Measurements from ENCODE around the gene RFNG.

Gene RFNG

DNA sequence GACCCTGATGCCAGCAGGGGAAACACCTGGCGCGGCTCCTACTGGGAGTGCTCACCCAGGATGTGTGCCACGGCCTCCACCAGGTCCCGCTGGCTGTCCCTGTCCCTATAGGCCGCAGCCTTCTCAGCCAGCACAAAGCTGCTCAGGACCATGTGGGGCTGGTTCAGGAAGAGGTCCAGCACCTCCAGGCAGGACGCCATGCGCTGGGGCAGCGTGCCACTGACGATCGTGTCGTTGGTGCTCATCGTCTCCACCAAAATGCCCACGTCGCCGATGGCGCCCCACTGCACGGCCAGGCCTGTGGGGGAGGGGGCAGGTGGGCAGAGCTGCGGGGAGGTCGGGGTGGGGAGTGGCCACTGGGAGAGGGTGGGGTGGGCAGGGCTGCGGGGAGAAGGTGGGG, 29.9 kb upstream of the RFNG start:
- no peak for TF ChIP-seq CTCF (IDR thresholded peaks at IDR 0.05; ENCODE audit: borderline replicate concordance, control extremely low read depth, extremely low read depth, insufficient read depth, missing control alignments)
- in situ Hi-C loops (cut with MboI; ENCODE audit: low sequenced_read_pairs, unreplicated experiment): no loop called here
- DNase-seq (ENCODE audit: low spot score): no peak

DNA sequence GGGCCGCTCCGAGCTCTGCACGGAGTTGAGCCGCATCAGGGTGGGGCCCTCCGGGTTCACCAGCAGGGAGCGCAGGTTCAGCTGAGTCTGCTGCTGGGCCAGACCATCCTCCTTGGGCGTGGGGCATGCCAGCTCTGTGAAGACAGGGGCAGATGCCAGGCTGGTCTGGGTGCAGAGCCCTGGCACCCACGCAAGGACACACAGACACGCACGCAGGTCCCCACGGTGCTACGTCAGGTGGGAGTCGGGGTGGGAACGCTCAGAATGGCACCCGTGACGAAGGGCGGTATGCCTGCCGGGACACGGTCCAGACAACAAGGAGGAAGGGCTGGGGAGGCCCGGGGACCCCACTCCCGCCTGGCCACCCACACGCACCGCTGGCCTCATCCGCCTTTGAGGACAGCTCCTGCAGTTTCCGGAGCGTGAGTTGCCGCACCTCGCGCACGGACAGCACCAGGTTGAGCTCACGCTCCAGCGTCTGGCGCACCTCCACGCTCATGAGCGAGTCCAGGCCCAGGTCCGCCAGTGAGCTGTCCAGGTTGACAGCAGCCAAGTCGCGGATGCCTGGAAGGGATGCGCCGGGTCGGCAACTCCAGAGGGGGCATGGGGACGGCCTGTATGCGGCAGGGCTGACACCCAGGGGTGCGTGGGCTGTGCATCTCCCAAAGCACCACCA, 29.3 kb upstream of the RFNG start:
- in situ Hi-C loops (cut with MboI; ENCODE audit: low sequenced_read_pairs, unreplicated experiment): no loop called here
- DNase-seq (ENCODE audit: low spot score): no peak
- TF ChIP-seq CTCF (IDR thresholded peaks at IDR 0.05; ENCODE audit: borderline replicate concordance, control extremely low read depth, extremely low read depth, insufficient read depth, missing control alignments): no peak

GRCh38 chr17:82080048-82080788, 28.6 kb upstream of the RFNG start:
- no peak for DNase-seq (ENCODE audit: low spot score)
- in situ Hi-C loops (cut with MboI; ENCODE audit: low sequenced_read_pairs, unreplicated experiment): no loop called here
- no peak for TF ChIP-seq CTCF (IDR thresholded peaks at IDR 0.05; ENCODE audit: borderline replicate concordance, control extremely low read depth, extremely low read depth, insufficient read depth, missing control alignments)

GRCh38 chr17:82079001-82079677, 27.5 kb upstream of the RFNG start:
- no peak for TF ChIP-seq CTCF (IDR thresholded peaks at IDR 0.05; ENCODE audit: borderline replicate concordance, control extremely low read depth, extremely low read depth, insufficient read depth, missing control alignments)
- DNase-seq (ENCODE audit: low spot score): no peak
- in situ Hi-C loops (cut with MboI; ENCODE audit: low sequenced_read_pairs, unreplicated experiment): no loop called here

DNA sequence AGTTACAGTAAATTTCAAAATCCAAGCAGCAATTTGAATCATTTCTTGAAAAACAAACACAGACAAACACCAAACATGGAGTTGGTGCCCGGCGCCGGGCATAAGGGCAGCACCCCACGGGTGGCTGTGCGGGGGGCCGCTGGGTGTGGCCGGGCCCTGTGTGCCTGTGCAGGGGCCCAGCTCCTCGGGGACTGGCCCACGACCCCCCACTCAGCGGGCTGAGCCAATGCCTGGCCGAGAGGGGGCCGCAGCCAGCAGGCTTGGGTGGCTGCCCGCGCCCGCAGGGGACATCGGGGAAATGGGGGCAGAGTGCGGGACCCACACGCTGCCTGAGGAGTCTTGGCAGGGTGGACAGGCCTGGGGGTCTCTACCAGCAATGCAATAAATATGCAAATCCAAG, 26.8 kb upstream of the RFNG start:
- DNase-seq (ENCODE audit: low spot score): no peak
- no peak for TF ChIP-seq CTCF (IDR thresholded peaks at IDR 0.05; ENCODE audit: borderline replicate concordance, control extremely low read depth, extremely low read depth, insufficient read depth, missing control alignments)
- in situ Hi-C loops (cut with MboI; ENCODE audit: low sequenced_read_pairs, unreplicated experiment): no loop called here

DNA sequence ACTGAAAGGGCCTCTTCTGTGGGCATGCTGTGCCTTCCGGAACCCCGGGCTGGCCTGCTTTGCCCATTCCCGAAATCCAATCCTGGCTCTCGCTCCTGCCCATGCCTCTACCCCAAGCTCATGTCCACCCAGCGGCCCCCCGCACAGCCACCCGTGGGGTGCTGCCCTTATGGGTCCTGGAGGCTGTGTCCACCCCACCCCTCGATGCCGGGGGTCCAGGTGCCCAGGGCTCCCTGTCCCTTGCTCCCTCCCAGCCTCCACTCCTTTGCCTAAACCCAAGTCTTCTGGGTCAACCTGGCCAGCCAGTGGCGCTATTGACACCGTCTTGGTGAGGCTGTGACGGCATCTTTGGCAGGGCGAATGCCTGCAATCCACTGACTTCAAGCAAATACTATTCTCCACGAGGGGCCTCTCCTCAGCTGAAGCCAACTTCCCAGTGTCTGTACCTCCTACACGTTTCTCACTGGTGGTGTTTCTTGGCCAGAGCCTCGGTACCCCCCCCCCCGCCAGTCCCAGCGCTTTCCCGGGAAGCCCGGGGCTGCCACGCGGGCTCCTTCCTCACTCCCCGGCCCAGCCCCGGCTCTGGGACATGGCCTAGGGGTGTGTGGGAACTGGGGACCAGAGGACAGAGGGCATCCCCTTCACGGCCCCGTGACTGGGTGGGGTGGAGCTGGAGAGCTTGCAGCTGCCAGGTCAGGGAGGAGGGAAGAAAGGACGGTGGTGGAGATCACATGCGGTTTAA, 26.2 kb upstream of the RFNG start:
- DNase-seq (ENCODE audit: low spot score): no peak
- TF ChIP-seq CTCF (IDR thresholded peaks at IDR 0.05; ENCODE audit: borderline replicate concordance, control extremely low read depth, extremely low read depth, insufficient read depth, missing control alignments): no peak
- in situ Hi-C loops (cut with MboI; ENCODE audit: low sequenced_read_pairs, unreplicated experiment): no loop called here
